NCI-H1048 (cell line): Measurements from ENCODE around the gene SSR2.

ENCODE experiments used
- DNase-seq: peaks from one replicate; lab custom pipeline; 2025; lab: John Stamatoyannopoulos, UW

SSR2 gene

DNA sequence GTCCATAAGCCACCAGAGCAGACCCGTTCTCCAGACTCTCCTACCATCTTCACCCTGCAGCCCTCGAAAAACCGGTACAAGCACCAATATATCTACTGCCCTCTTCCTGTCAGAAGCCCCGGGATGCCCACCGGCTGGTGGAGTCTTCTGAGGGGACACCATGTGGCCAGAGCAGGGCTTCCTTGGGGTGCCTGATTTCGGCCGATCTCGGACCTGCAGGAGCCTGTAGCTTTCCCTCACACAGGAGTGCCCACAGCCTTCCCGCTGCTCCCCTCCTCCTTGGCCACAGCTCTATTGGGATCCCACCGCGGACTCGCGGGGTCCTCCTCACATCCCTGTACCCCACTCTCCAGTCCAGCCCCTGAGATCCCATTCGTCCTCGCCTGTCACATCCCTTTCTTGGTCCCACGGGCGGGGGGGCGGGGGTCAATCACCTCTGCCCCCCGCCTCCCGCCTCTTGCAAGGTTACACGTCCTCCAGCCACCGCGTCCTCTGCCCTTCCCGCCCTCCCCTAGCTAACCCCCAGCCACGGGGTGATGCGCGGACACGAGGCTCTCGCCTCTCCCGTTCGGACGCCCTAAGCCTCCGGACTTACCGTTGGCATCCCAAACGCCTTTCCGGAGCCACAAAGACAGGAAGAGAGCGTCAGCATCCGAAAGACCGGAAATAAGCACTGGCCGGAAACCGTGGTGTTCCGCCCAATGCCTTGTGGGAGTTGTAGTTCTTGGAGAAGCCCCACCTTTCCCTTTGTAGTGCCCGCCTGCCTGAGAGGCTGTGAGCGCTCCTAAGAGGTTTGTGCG is at the start of gene SSR2:
Gene SSR2 (minus strand): TSS at position 659 of the 800 bp plus-strand sequence. CDS start 784 bp downstream, outside the sequence.
- DNase-seq = peak; percentile 91

DNA sequence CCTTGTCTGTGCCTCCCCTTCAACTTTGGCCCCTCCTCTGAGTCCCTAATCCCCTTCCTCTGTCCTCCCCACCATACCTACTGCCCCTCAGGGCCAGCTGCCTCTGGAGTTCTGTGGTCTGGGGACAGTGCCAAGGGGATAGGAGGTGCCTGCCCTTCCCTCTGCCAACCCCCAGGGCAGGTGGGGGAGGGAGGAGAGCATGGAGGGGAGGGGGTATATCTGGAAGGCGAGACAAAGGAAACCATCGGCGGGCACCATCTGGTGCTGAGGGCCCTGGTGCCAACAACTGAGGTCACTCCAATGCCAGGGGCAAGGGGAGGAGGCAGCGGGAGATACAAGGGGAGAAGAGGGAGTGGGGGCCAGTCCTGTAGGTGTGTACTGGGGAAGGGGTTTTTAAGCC is 49.8 kb upstream of the SSR2 start:
- DNase-seq = no peak

DNA sequence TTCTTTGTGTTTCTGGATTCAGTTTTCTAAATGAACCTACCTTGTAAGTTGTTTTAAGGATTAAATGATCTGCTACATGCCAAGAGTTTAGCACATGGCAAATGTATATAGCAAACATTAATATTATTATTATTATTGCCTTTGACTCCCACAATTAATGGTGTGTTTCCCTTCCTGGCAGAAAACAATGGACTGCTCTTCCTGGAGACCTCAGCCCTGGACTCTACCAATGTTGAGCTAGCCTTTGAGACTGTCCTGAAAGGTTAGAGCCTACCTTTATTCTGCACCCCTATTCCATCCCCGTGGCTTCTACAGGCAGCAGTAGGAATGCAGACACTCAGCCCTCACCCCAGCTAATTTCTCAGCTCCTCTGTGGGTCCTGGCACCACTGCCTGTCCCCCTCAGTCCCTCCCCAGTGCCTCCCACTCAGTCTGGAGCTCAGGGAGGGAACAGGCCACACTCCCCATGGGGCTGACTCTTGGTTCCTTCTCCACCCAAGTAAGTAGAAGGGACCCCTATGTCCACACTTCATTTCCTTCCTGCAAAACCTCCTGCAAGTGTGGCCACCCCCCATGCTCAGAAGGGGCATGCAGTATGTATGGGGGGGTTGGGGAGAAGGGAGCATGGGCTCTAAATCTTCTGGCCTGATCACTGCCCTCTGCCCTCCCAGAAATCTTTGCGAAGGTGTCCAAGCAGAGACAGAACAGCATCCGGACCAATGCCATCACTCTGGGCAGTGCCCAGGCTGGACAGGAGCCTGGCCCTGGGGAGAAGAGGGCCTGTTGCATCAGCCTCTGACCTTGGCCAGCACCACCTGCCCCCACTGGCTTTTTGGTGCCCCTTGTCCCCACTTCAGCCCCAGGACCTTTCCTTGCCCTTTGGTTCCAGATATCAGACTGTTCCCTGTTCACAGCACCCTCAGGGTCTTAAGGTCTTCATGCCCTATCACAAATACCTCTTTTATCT is 49.0 kb upstream of the SSR2 start:
- DNase-seq = no peak

DNA sequence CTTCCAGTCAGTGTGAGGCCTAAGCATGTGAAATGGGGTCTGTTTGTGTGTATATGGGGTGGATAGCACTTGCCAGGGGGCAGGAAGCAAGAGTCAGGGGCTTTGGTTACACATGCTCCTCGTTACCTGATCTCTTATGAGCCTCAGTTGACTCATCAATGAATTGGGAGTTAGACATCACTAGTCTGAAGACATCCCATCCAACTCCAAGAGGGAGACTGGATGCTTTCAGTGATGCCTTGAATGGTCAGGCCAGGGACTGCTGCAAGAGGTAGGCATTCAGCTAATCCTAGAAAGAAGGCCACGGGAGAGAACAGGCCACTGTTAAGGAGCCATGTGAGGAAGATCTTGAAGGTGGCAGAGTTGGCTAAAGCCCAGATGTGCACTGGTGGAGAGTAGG is 46.5 kb upstream of the SSR2 start:
- DNase-seq = no peak

DNA sequence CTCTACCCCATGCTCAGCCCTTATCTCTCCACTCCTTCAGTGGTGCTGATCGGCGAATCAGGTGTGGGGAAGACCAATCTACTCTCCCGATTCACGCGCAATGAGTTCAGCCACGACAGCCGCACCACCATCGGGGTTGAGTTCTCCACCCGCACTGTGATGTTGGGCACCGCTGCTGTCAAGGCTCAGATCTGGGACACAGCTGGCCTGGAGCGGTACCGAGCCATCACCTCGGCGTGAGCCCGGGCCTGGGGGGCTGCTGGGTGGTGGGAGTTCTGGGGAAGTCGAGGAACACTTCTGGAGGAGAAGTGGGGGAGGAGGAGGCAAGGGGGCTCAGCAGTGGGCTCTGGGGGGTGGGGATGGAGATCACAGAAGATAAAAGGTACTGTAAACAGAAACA is 45.1 kb upstream of the SSR2 start:
- no peak for DNase-seq

DNA sequence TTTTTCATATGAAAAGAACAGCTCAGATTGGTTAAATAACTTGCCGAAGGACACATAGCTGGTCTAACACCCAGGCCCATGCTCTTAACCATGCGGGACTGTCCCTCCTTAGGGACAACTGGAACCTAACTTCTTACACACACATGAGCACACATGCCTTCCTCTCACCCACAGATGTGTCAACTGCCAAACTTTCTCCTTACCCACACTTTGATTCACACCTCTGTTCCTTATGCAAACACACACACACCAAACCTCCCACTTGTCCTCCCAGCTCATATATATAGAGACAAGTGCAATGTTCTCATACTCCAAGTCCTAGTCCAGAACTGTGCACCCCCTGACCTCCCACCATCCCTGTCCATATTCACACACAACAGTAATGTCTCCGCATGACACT is 44.5 kb upstream of the SSR2 start:
- no peak for DNase-seq

DNA sequence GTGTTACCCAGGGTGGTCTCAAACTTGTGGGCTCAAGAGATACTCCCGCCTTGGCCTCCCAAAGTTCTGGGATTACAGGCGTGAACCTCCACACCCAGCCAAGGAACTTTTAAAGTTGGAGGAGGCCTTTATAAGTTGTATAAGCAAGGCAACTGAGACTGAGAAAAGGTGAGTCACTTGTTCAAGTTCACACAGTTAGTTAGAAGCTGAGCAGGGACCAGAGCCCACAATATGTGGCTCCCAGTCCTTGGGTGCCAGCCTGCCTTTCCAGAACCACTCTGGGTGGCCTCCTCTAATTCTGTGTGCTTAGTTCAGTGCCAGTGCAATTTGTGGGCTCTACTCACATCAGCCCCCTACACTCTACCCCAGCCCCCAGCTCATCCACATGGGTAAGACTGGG is 43.9 kb upstream of the SSR2 start:
- no peak for DNase-seq

DNA sequence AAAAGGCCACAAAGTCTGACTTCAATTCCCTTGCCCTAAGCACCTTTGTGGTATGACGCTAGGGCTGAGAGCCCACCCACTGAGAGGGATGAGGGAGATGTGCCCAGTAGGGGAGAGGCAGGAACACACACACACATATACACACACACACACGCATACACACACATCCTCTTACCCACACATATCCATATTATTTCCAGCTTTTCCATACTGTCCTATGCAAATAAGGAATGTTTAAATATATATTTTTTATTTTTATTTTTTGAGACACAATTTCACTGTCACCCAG is 43.2 kb upstream of the SSR2 start:
- no peak for DNase-seq

DNA sequence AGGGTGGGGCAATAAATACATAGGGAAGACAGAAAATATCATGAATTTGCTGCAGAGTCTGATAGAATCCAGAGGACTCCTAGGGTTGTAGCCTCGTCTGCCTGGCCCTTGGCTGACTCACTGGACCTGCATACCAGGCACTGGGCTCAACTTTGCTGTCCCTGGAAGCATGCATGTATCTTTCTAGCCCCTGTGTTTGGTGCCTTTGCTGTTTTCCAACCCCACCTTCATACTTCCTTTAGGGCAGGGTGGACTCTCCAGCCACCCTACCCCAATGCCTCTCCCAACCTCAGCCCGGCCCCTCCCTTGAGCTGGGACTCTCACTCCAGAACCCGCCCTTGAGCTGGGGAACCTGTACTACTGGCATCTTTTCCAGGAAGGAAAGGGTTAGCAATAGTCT is 41.4 kb upstream of the SSR2 start:
- DNase-seq = no peak

DNA sequence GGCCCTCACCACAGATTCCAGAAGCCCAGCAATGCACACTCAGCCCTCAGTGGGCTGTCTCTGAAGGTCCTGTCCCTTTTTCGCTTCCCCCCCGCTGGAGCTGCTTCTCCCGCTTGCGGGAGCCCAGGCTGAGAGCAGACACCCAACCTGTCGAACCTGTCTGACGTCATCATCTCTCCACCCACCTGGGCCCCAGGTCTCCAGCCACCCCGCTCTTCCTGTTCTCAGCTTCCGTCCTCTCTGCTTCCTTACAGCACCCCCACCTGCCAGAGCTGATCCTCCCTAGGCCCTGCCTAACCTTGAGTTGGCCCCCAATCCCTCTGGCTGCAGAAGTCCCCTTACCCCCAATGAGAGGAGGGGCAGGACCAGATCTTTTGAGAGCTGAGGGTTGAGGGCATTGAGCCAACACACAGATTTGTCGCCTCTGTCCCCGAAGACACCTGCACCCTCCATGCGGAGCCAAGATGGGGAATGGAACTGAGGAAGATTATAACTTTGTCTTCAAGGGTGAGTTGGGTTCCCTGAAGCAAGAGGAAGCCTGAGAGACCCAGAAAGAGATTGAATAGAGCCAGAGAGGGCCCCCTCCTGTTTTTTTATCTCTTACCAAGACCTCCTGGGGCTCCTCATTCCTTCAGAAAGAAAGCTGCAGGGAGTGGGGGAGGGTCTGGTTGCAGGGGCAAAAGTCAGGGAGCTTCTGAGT is 40.3 kb upstream of the SSR2 start, which contains the start of gene RAB25:
Gene RAB25 (plus strand): TSS at position 224 of the 700 bp plus-strand sequence. CDS start 241 bp downstream, at position 465.
- DNase-seq = no peak

DNA sequence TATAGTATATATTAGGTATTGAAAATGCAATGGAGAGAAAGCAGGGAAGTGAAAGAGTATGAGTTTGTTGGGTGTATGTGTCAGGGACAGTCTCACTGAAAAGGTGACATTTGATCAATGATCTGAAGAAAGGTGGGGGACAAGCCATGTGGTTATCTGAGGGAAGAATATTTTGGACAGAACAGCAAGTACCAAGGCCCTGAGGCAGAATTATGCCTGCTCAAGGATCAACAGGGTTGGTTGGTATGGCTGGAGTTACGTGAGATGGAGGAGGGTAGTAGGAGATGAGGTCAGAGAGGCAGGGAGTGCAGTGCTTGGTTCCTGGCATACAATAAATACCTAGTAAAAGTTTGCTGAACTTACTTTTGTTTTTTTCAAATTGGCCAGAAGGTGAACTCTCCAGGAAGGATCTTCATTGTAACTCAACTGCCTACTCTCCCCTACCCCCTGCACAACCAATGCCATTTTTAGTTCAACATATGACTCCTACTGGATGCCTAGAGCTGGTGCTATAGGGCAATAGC is 35.6 kb upstream of the SSR2 start:
- DNase-seq = no peak

DNA sequence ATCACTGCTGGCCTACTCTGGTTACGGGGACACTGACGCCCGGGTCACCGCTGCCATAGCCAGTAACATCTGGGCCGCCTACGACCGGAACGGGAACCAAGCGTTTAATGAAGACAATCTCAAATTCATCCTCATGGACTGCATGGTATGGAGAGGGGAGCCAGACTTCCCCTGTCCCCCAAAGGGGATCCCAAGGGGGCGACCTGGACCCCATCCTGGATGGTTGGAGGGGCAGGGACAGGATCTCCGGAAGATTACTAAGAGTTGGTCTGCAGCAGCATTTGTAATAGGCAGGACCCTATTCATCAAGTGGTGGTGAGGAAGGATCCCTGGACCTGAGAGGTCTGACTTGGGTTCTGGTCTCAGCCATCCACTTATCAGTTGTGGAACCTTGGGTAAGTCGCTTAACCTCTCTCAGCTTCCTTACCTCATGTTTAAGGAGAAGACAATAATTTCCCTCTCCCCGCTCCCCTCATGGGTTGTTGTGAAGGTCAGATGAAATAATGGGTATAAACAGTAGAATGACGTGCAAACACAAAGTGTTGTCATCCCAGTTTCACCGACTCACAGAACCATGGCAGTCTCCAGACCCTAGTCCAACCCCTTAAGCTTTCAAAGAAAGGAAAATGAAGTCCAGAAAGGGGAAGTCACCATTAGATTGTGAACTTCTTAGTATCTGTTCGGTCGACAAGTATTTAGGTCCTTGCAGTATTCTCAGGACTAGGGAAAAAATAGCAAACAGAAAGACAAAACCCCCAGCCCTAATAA is 34.7 kb upstream of the SSR2 start:
- DNase-seq = no peak

DNA sequence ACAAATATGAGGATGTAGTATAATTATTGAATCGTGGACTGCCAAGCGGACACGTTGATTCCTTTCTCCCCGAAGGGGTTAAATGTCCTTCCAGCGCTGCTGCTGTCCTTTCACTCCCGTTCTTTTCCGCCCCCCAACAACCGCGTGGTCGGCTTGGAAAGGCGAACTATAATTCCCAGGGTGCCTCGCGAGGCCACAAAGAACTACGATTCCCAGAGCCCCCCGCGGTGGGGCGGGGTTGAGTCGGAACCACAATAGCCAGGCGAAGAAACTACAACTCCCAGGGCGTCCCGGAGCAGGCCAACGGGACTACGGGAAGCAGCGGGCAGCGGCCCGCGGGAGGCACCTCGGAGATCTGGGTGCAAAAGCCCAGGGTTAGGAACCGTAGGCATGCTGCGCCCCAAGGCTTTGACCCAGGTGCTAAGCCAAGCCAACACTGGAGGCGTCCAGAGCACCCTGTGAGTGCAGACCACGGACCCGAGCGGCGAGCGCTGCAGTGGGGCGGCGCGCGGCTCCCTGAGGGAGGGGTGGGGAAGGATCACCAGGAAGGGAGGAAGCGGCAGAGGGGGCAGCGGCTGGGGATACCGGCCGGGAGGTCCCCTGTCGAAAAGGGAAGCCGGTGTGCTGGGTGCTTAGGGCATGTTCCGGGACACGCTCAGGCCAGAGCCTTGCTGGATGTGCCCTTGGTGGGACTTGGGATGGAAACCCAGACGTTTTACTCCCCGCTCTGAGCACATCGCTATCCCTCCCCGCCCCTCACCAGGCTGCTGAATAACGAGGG is 33.9 kb upstream of the SSR2 start, which contains the start of gene LAMTOR2:
Gene LAMTOR2 (plus strand): TSS at position 283 of the 781 bp plus-strand sequence. CDS start 108 bp downstream, at position 391.
- peak; percentile 99 for DNase-seq

DNA sequence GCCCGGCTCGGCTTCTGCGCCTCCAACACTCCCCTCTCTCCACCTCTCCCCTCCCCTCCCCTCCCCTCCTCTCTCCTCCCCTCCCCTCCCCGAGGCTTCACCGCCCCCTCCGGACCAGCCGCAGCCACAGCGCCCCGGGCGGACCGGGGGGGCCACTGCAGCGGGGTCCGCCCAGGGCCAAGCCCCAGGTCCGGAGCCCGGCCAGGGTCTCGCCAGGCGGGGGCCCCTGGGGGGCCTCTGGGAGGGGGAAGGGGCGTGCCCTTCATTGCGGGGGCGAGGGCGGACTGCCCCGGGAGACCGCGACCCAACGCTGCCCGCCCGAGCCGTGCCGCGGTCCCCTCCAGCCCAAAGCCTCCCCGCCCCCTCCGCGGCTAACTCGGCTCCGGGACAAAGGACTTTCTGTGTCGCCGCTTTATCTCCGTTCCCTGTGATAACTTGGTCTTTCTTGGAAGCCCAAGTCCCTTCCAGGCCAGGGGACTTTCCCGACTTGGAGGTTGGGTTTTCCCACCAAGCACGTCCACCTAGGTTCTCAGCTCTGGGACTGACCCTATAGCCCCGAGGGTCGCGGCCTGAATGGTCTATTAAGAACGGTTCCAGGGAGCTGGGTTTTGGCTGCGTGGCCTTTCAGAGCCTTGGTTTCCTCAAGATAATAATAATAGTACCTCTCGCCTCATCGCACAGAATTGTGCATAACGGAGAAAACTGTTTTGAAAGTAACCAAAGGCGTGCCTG is 33.2 kb upstream of the SSR2 start, which contains the start of gene UBQLN4:
Gene UBQLN4 (minus strand): TSS at position 31 of the 732 bp plus-strand sequence. CDS start 97 bp downstream, outside the sequence.
- DNase-seq = peak; percentile 85

DNA sequence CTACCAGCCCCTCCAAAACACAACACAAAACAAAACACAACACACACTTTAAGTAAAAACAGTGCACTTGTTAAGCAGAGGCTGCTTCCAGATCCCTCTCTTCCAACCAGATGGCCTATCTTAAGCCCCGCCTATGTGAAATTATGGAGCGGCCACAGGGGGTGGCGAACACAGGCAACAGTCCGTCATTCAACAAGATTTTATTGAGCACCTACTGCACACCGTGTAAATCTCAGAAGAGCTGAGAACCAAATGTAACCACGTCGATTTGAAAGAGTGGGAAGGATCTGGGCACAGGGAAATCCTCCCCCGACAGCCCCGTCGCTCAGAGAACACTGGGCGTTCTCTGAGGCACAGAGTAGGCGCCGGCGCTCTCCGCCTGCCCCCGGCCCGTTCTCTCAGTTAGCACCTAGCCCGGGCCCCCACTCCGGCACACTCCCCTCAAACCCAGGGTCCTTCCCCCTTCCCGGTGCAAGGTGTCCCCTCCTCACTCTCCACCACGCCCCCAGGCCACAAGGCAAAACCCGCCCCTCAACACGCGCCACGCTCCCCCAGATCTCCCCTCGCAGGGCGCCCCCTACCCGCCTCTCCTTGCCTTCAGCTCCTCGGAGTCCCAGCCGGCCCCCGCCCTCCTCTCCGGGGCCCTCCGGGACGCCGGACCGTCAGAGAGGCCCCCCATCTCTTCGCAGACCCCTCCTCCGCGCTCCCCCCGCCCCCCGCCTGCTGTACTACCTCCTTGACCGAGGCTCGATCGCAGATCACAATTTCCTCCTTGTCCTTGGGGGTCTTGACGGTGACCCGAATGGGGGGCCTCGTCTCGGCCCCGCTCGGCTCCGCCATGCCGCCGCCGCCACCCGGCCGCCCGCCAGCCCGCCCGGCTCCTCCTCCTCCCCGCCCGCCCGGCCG is 32.4 kb upstream of the SSR2 start:
- DNase-seq = no peak

DNA sequence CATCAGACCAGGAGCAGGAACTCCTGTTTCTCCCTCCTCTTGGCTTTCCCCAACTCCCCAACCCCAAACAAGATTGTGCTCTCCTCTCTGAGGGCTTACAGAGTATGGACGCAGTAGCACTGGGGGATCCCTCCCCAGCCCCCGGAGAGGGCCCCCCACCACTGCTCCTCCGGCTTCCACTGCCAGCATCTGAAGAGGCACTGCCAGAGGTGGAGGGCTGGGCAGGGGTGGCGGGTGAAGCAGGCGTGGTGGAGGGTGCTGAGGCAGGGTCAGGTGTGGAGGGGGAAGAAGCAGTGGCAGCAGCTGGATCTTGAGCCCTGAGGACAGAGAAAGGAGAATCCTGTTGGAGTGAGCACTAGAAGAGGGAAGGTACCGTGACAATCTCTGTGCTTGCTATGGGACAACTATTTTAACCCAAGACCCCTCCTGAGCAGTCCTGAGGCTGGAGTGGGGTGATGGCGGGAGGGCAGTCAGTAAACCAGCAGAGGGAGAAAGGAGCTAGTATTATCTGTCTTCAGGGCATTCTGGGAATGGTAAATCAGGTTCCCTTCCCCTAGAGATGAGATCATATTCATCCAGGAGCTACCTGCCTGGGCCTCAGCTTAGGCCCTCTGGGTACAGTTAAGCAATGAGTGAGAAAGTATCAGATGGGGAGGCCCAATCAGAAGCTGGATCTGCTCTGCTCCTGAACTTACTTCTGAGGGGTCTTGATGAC is 30.4 kb upstream of the SSR2 start:
- no peak for DNase-seq

DNA sequence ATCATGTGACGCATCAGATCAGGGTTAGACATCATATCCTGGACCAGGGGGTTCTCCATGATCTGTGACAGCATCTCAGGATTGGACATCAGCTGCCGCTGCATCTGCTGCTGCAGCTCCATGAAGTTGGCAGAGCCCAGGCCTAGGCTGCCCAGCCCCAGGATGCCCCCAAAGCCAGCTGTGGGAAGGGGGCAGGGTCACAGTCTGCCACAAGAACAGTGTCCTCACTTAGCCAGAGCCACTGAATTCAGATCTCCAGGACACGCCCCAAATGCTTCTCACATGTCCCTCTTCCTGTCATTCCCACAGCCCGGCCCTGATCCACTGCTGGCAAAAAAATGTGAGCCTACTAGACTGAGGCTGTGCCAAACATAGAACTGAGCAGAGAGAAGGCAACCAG is 29.6 kb upstream of the SSR2 start:
- DNase-seq = no peak
